Measurements from ENCODE around the gene PTGS1. TPM values are rescaled to one million over a fixed set of nuclear protein-coding genes. Genes with fewer than 3 reads are reported as not detected.
"Not testable (repeated sequence)": the region's sequence is repeated elsewhere in the genome, so short reads cannot be mapped to it uniquely, and the experiment has no call there.

Gene PTGS1
- total and polyA plus RNA-seq, 7 donors: 0.56 to 5.6 (median 1.5) TPM

DNA sequence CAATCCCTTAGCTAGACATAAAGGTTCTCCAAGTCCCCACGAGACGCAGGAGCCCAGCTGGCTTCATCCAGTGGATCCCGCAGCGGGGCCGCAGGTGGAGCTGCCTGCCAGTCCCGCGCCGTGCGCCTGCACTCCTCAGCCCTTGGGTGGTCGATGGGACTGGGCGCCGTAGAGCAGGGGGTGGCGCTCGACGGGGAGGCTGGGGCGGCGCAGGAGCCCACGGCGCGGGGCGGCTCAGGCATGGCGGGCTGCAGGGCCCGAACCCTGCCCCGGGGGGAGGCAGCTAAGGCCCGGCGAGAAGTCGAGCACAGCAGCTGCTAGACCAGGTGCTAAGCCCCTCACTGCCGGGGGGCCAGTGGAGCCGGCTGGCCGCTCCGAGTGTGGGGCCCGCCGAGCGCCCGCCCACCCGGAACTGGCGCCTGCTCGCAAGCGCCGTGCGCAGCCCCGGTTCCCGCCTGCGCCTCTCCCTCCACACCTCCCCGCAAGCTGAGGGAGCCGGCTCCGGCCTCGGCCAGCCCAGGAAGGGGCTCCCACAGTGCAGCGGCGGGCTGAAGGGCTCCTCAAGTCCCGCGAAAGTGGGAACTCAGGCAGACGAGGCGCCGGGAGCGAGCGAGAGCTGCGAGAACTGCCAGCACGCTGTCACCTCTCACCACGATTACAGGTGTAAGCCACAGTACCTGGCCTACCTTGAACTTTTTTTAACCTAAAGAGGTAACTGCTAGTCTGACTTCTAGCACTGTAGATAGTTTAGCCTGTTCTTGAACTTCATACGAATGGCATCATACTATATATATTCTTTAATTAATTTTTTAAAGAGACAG lies 35.5 kb downstream of the PTGS1 start:
- ATAC-seq: no peak
- Histone ChIP-seq H3K27ac (no peak overlapping the region), H3K36me3 (ENCODE audit: insufficient read depth in 1 of 2, low read depth in 1 of 2) (no peaks in the 10 kb centered on the region), H3K4me3 (no peak overlapping the region), H3K9me3 (no peaks in the 10 kb centered on the region), H3K4me1 (no peaks in the 10 kb centered on the region), H3K27me3 (ENCODE audit: insufficient read depth in 3 of 3, low read length in 2 of 3) (no peaks in the 10 kb centered on the region)
- TF ChIP-seq, protein P1, sequence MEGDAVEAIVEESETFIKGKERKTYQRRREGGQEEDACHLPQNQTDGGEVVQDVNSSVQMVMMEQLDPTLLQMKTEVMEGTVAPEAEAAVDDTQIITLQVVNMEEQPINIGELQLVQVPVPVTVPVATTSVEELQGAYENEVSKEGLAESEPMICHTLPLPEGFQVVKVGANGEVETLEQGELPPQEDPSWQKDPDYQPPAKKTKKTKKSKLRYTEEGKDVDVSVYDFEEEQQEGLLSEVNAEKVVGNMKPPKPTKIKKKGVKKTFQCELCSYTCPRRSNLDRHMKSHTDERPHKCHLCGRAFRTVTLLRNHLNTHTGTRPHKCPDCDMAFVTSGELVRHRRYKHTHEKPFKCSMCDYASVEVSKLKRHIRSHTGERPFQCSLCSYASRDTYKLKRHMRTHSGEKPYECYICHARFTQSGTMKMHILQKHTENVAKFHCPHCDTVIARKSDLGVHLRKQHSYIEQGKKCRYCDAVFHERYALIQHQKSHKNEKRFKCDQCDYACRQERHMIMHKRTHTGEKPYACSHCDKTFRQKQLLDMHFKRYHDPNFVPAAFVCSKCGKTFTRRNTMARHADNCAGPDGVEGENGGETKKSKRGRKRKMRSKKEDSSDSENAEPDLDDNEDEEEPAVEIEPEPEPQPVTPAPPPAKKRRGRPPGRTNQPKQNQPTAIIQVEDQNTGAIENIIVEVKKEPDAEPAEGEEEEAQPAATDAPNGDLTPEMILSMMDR (IDR thresholded peaks at IDR 0.05): no peak
- no peak for DNase-seq
- intact Hi-C loops (cut with DNase I): no loop called here
- WGBS, 3 donors: 44 to 76% (median 71%) methylated on average over 35 to 61 of the region's 61 CpGs

DNA sequence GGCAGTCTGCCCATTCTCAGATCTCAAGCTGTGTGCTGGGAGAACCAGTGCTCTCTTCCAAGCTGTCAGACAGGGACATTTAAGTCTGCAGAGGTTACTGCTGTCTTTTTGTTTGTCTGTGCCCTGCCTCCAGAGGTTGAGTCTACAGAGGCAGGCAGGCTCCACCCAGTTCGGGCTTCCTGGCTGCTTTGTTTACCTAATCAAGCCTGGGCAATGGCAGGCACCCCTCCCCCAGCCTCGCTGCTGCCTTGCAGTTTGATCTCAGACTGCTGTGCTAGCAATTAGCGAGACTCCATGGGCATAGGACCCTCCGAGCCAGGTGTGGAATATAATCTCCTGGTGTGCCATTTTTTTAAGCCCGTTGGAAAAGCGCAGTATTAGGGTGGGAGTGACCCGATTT lies 43.3 kb downstream of the PTGS1 start:
- ATAC-seq; H3K36me3 ChIP-seq (ENCODE audit: insufficient read depth in 1 of 2, low read depth in 1 of 2); intact Hi-C loops (cut with DNase I); H3K9me3 ChIP-seq; H3K27me3 ChIP-seq (ENCODE audit: insufficient read depth in 3 of 3, low read length in 2 of 3); DNase-seq; H3K4me3 ChIP-seq; H3K4me1 ChIP-seq; H3K27ac ChIP-seq: not testable (repeated sequence)
- WGBS, 3 donors: 63 to 72% (median 71%) methylated on average over 7 of the region's 7 CpGs

DNA sequence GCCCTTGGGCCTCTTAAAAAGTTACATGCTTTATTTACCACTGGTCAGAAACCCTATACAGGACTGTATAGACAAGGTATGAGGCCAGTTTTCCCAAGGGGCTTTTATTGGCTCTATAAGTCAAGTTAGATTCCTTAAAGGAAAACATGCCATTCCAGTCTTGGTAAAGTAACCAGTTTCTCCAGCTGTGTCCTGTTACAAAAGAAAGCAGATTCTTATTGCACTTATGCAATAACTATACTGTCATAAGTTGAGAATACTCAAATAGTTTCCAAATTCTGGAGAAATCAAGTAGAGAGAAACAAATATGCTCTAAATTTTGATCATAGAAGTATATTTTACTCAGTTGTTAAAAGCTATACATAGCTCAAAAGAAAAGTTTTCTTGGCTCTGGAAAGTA lies 47.2 kb downstream of the PTGS1 start:
- no peak overlapping the region for H3K27ac ChIP-seq
- TF ChIP-seq, protein P1 (IDR thresholded peaks at IDR 0.05): no peak
- no peaks in the 10 kb centered on the region for H3K36me3 ChIP-seq (ENCODE audit: insufficient read depth in 1 of 2, low read depth in 1 of 2)
- no peak overlapping the region for H3K4me3 ChIP-seq
- DNase-seq (no peak), ATAC-seq (no peak)
- H3K27me3 ChIP-seq (ENCODE audit: insufficient read depth in 3 of 3, low read length in 2 of 3): peaks cover 0 to 3% (median 0%) of the 10 kb centered on the region in 3 donors
- H3K9me3 ChIP-seq: no peaks in the 10 kb centered on the region
- intact Hi-C loops (cut with DNase I): no loop called here
- H3K4me1 ChIP-seq: no peaks in the 10 kb centered on the region

DNA sequence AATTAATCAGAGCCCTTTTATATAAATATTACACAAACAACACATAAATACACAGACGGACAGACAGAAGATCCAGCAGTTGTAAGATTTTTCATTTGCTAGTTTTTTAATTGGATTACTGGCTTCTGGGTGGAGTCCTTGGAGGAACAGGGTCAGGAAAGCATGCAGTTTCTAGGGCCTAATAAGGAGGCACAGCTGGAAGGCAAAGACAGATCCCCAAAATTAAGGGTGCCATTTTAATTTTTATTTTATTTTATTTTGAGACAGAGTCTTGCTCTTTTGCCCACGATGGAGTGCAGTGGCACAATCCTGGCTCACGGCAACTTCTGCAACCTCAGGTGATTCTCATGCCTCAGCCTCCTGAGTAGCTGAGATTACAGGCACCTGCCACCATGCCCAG lies 49.5 kb downstream of the PTGS1 start:
- H3K9me3 ChIP-seq: no peaks in the 10 kb centered on the region
- peaks cover 0 to 3% (median 0%) of the 10 kb centered on the region in 3 donors for H3K27me3 ChIP-seq (ENCODE audit: insufficient read depth in 3 of 3, low read length in 2 of 3)
- intact Hi-C loops (cut with DNase I): no loop called here
- DNase-seq (no peak), ATAC-seq (no peak)
- no peak overlapping the region for H3K4me3 ChIP-seq
- no peaks in the 10 kb centered on the region for H3K4me1 ChIP-seq
- TF ChIP-seq, protein P1 (IDR thresholded peaks at IDR 0.05): no peak
- H3K36me3 ChIP-seq (ENCODE audit: insufficient read depth in 1 of 2, low read depth in 1 of 2): no peaks in the 10 kb centered on the region
- H3K27ac ChIP-seq: no peak overlapping the region
- WGBS, 3 donors: 76 to 82% (median 80%) methylated on average over 3 of the region's 3 CpGs

DNA sequence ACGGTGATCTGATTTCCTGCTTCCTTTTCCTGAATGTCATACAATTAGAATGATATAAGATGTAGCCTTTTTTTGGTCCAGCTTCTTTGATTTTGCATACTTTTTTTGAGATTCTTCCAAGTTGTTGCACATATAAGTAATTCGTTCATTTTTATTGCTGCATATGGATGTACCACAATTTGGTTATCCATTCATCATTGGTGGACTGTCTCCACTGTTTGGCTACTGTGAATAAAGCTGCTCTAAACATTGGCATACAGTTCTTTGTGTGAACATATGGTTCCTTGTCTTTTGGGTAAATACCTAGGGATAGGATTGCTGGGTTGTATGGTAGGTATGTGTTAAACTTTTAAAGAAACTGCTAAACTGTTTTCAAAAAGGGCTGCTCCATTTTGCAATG lies 54.3 kb downstream of the PTGS1 start:
- ATAC-seq (no peak), DNase-seq (no peak)
- no peaks in the 10 kb centered on the region for H3K4me1 ChIP-seq
- no peak overlapping the region for H3K4me3 ChIP-seq
- no peaks in the 10 kb centered on the region for H3K36me3 ChIP-seq (ENCODE audit: insufficient read depth in 1 of 2, low read depth in 1 of 2)
- no peak overlapping the region for H3K27ac ChIP-seq
- H3K9me3 ChIP-seq: no peaks in the 10 kb centered on the region
- WGBS, 3 donors: 43 to 48% (median 45%) methylated on average over 2 of the region's 2 CpGs
- TF ChIP-seq, protein P1 (IDR thresholded peaks at IDR 0.05): no peak
- intact Hi-C loops (cut with DNase I): no loop called here
- H3K27me3 ChIP-seq (ENCODE audit: insufficient read depth in 3 of 3, low read length in 2 of 3): no peaks in the 10 kb centered on the region
